Stomach smooth muscle (tissue), 2 donors: ENCODE results near the gene FGD4.
A peak's percentile ranks its signal among the peaks of the same experiment; 100 is the strongest.

Source experiments
- H3K27ac ChIP-seq: one replicate; pipeline ENCODE4 v1.7.0; 2013; ENCODE audit warnings: mild to moderate bottlenecking, low read length, inconsistent platforms
- H3K27me3 ChIP-seq, 2 donors: one replicate each; pipeline ENCODE4 v1.7.0; 2013; ENCODE audit warnings: low read length in 2 of 2; ENCODE audit not compliant: insufficient read depth in 2 of 2, control insufficient read depth in 1 of 2
- H3K36me3 ChIP-seq, 2 donors: one replicate each; pipeline ENCODE4 v1.7.0; 2013; ENCODE audit warnings: low read length in 2 of 2; ENCODE audit not compliant: control insufficient read depth in 2 of 2, insufficient read depth in 2 of 2
- H3K4me1 ChIP-seq: one replicate; pipeline ENCODE4 v1.7.0; 2013; ENCODE audit warnings: low read length; ENCODE audit not compliant: control insufficient read depth, insufficient read depth
- H3K4me3 ChIP-seq, 2 donors: one replicate each; pipeline ENCODE4 v1.7.0; 2013; ENCODE audit warnings: low read length in 2 of 2
- H3K9ac ChIP-seq, 2 donors: one replicate each; pipeline ENCODE4 v1.7.0; 2013; ENCODE audit warnings: low read length in 2 of 2, mild to moderate bottlenecking in 1 of 2
- H3K9me3 ChIP-seq, 2 donors: one replicate each; pipeline ENCODE4 v1.7.0; 2013; ENCODE audit warnings: low read length in 2 of 2; ENCODE audit not compliant: control insufficient read depth in 2 of 2
- donor health status: healthy.
- donor health status: Pancreatic carcinoma.

FGD4 gene

DNA sequence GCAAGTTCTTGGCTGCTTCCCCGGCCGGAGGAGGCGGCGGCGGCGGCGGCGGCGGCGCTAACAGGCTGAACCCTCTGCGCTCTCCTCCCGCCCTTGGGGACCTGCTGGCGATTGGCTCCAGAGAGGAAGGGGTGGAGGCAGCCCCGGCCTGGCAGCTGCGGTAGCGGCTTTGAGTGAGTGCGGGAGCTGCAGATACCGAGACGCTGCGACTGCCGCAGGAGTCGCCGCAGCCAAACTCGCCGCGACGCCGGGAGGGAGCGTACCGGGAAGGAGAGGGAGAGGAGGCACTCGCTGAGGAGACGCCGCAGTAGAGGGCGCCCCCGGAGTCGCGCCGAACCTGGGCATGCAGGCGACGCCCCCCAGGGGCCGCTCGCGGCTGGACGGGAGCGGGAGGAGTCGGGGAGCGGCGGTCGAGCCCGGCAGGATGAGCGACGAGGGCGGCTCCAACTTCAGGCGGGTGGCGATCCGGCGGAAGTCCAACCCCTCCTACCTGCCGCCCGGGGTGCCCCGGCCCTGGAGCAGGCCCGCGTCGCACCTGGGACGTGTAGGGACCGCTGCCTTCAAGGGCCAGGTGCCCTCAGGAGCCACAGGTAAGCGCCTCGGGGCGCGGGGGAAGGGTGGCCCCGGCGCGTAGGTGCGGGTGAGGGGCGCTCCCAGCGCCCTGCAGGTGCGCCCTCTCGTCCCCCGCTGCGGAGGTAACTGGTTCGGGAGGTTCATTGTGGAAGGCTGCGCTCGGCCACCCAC lies at the start of gene FGD4:
Gene FGD4, plus strand, starts transcription at position 189 of the 744 bp plus-strand sequence.
- Histone ChIP-seq H3K27me3 (no peaks in the 10 kb centered on the region), H3K36me3 (no peaks in the 10 kb centered on the region), H3K4me3 (peak within 1 kb of the TSS; percentile 67 to 86), H3K9me3 (no peaks in the 10 kb centered on the region), H3K9ac (peak within 1 kb of the TSS; percentile 45 to 79), H3K4me1 (peaks cover 15% of the 10 kb centered on the region), H3K27ac (peak within 1 kb of the TSS; percentile 41)

DNA sequence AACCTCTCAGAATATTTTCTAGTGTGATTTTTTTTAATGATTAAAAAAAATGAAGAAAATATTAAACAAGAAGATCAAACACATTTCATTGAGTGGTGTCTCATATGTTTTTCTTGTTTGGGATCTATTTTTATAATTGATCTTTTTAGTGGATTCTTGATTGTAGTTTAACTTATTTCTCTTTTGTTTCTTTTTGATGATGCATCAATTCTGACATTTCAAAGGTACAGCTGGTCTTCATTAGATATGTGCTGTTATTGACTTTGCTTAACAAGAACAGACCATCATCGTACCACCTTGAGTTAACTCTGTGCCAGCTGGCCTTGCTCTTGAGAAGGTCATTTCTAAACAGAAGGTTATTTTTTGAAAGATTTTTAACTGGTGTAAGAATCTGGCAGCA lies 45.8 kb upstream of the FGD4 start:
- H3K9me3 ChIP-seq, result no peaks in the 10 kb centered on the region
- no peak overlapping the region for H3K4me3 ChIP-seq
- no peak overlapping the region for H3K27ac ChIP-seq
- no peaks in the 10 kb centered on the region for H3K36me3 ChIP-seq
- no peaks in the 10 kb centered on the region for H3K27me3 ChIP-seq
- H3K4me1 ChIP-seq, result no peaks in the 10 kb centered on the region
- no peak overlapping the region for H3K9ac ChIP-seq

GRCh38 chr12:32357601-32358249 lies 41.6 kb upstream of the FGD4 start:
- Histone ChIP-seq H3K27me3 (no peaks in the 10 kb centered on the region), H3K4me1 (no peaks in the 10 kb centered on the region)

GRCh38 chr12:32360956-32361355 lies 38.4 kb upstream of the FGD4 start:
- no peaks in the 10 kb centered on the region for H3K9me3 ChIP-seq
- no peaks in the 10 kb centered on the region for H3K27me3 ChIP-seq
- no peak overlapping the region for H3K4me3 ChIP-seq
- H3K9ac ChIP-seq, result no peak overlapping the region
- no peaks in the 10 kb centered on the region for H3K36me3 ChIP-seq
- H3K27ac ChIP-seq, result no peak overlapping the region
- H3K4me1 ChIP-seq, result no peaks in the 10 kb centered on the region

More at GRCh38 chr12:32357601-32358249, 41.6 kb upstream of the FGD4 start:
- H3K4me3 ChIP-seq, result no peak overlapping the region
- H3K9me3 ChIP-seq, result no peaks in the 10 kb centered on the region
- no peak overlapping the region for H3K27ac ChIP-seq
- H3K9ac ChIP-seq, result no peak overlapping the region
- no peaks in the 10 kb centered on the region for H3K36me3 ChIP-seq

GRCh38 chr12:32362892-32363291 lies 36.5 kb upstream of the FGD4 start:
- Histone ChIP-seq H3K9me3 (no peaks in the 10 kb centered on the region), H3K4me1 (no peaks in the 10 kb centered on the region), H3K36me3 (no peaks in the 10 kb centered on the region), H3K4me3 (no peak overlapping the region), H3K27ac (no peak overlapping the region), H3K27me3 (no peaks in the 10 kb centered on the region), H3K9ac (no peak overlapping the region)

- H3K4me1 ChIP-seq, result no peaks in the 10 kb centered on the region
- no peak overlapping the region for H3K9ac ChIP-seq
- no peak overlapping the region for H3K4me3 ChIP-seq
- no peak overlapping the region for H3K27ac ChIP-seq
- no peaks in the 10 kb centered on the region for H3K27me3 ChIP-seq
- H3K36me3 ChIP-seq, result peaks cover 0 to 3% of the 10 kb centered on the region in 2 donors
- H3K9me3 ChIP-seq, result no peaks in the 10 kb centered on the region
These were observed 33.8 kb upstream of the FGD4 start for GRCh38 chr12:32365473-32366064.

GRCh38 chr12:32366714-32367113 lies 32.6 kb upstream of the FGD4 start:
- Histone ChIP-seq H3K27ac (no peak overlapping the region), H3K4me1 (no peaks in the 10 kb centered on the region), H3K4me3 (no peak overlapping the region), H3K9ac (no peak overlapping the region), H3K36me3 (peaks cover 0 to 3% of the 10 kb centered on the region in 2 donors), H3K9me3 (no peaks in the 10 kb centered on the region), H3K27me3 (no peaks in the 10 kb centered on the region)

- H3K27ac ChIP-seq, result no peak overlapping the region
- H3K4me1 ChIP-seq, result no peaks in the 10 kb centered on the region
- no peak overlapping the region for H3K9ac ChIP-seq
- peaks cover 0 to 3% of the 10 kb centered on the region in 2 donors for H3K36me3 ChIP-seq
- no peaks in the 10 kb centered on the region for H3K9me3 ChIP-seq
- no peak overlapping the region for H3K4me3 ChIP-seq
- no peaks in the 10 kb centered on the region for H3K27me3 ChIP-seq
These were observed 32.0 kb upstream of the FGD4 start for GRCh38 chr12:32367381-32367780.

DNA sequence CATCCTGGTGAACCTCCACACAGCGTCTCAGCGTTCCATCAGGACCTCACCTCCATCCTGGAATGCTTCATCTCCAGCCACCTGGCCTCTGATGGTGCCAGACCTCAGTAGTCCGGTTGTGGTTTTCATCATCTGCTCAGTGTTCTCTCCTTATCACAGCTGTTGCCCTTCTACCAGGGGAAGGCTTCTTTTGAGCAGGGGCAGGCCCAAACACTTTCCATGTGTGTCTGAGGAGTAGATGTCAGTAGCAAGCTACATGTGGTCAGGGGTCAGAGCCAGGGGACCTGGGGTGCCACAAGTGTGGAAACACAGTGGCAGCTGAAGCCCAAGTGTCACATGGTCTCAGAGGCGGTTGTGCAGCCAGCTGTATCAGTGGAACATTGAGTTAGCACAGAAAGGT lies 30.2 kb upstream of the FGD4 start:
- H3K4me3 ChIP-seq, result no peak overlapping the region
- no peaks in the 10 kb centered on the region for H3K9me3 ChIP-seq
- no peak overlapping the region for H3K27ac ChIP-seq
- no peak overlapping the region for H3K9ac ChIP-seq
- peaks cover 0 to 3% of the 10 kb centered on the region in 2 donors for H3K36me3 ChIP-seq
- no peaks in the 10 kb centered on the region for H3K4me1 ChIP-seq
- no peaks in the 10 kb centered on the region for H3K27me3 ChIP-seq

GRCh38 chr12:32377344-32378055 lies 21.9 kb upstream of the FGD4 start:
- H3K9ac ChIP-seq, result no peak overlapping the region
- H3K9me3 ChIP-seq, result no peaks in the 10 kb centered on the region
- no peaks in the 10 kb centered on the region for H3K27me3 ChIP-seq
- no peaks in the 10 kb centered on the region for H3K36me3 ChIP-seq
- H3K27ac ChIP-seq, result no peak overlapping the region
- no peaks in the 10 kb centered on the region for H3K4me1 ChIP-seq
- no peak overlapping the region for H3K4me3 ChIP-seq
